Esophagus muscularis mucosa (tissue), 4 donors: Measurements from ENCODE around the gene IQCE. TPM values are rescaled to one million over a fixed set of nuclear protein-coding genes. Genes with fewer than 3 reads are reported as not detected.

Experiments used
- DNase-seq: peaks from one replicate; pipeline ENCODE4 v3.0.0-alpha.2; 2017; ENCODE audit errors: extremely low spot score
- H3K27ac ChIP-seq, 4 donors: fragments of 200-600 bp; sonication (generic); replicated peaks in 1 of 4; 1 replicate in 3 of 4; 2 replicates in 1 of 4; pipeline ENCODE4 v1.5.1; 2016 to 2019; ENCODE audit warnings: mild to moderate bottlenecking in 1 of 4
- H3K27me3 ChIP-seq, 4 donors: fragments of 200-600 bp; sonication (generic); one replicate each; pipeline versions ENCODE4 v1.5.1 to v1.6.0; 2016 to 2019
- H3K36me3 ChIP-seq, 4 donors: fragments of 200-600 bp; sonication (generic); one replicate each; pipeline ENCODE4 v1.5.1; 2016 to 2019
- H3K4me1 ChIP-seq, 4 donors: fragments of 200-600 bp; sonication (generic); one replicate each; pipeline ENCODE4 v1.5.1; 2016 to 2019
- H3K4me3 ChIP-seq, 4 donors: fragments of 200-600 bp; sonication (generic); 1 replicate in 2 of 4; 2 replicates in 2 of 4; pipeline ENCODE4 v1.5.1; 2016 to 2019; ENCODE audit warnings: mild to moderate bottlenecking in 4 of 4, moderate library complexity in 1 of 4
- H3K9me3 ChIP-seq, 4 donors: fragments of 200-600 bp; sonication (generic); 1 replicate in 3 of 4; 2 replicates in 1 of 4; pipeline ENCODE4 v1.5.1; 2016 to 2019
- EP300 ChIP-seq: sonication (generic); formaldehyde crosslinking; IDR thresholded peaks from one replicate; pipeline ENCODE4 v1.6.1; 2017; ENCODE audit warnings: antibody characterized with exemption
- POLR2A ChIP-seq: fragments of 450-650 bp; IDR thresholded peaks from one replicate; pipeline ENCODE4 v1.6.1; 2017; ENCODE audit warnings: antibody characterized with exemption, moderate library complexity, mild to moderate bottlenecking, low read depth
- POLR2AphosphoS5 ChIP-seq, 2 donors: sonication (generic); formaldehyde crosslinking; IDR thresholded peaks; one replicate each; pipeline ENCODE4 v1.6.1; 2017; ENCODE audit warnings: antibody characterized with exemption in 2 of 2
- WGBS: methylation state at CpG from one replicate; pipeline ENCODE4 v1.1.5; 2018; 5-methylcytosine and 5-hydroxymethylcytosine counted together
- intact Hi-C: fragments of 100-400 bp; cut with DNase I; formaldehyde crosslinking; loops from one replicate; pipeline ENCODE4 v1.15.1; 2023
- total RNA-seq, 4 donors: library from RNA; depleted of rRNA; stranded (reverse); fragments of >200 nt; gene quantifications; one replicate each; pipeline versions ENCODE4 v1.1.0 to v1.2.1, GENCODE V29; 2016
- TF ChIP-seq, protein P1 (sequence below), 3 experiments: fragments of 200-600 bp in 2 of 3; fragments of 450-650 bp in 1 of 3; sonication (generic) in 2 of 3; IDR thresholded peaks; one replicate each; pipeline ENCODE4 v1.5.1; 2017 to 2019; ENCODE audit warnings: antibody characterized with exemption in 3 of 3, mild to moderate bottlenecking in 2 of 3, moderate library complexity in 1 of 3

Gene IQCE
- total RNA-seq, 4 donors from 2014 or later = 13.0 to 22.4 (median 18.0) TPM

- WGBS = 89% methylated on average over 30 of the region's 35 CpGs
- DNase-seq = no peak
- Histone ChIP-seq H3K36me3 (peaks cover 28 to 79% (median 47%) of the 10 kb centered on the region in 4 donors), H3K9me3 (no peaks in the 10 kb centered on the region), H3K27me3 (no peaks in the 10 kb centered on the region), H3K4me1 (peaks cover 9 to 33% (median 19%) of the 10 kb centered on the region in 4 donors), H3K4me3 (no peak overlapping the region), H3K27ac (no peak overlapping the region)
- intact Hi-C loops = no loop called here
- TF ChIP-seq POLR2AphosphoS5 (IDR thresholded peaks at IDR 0.05) (no peak), EP300 (no peak), POLR2A (no peak)
- TF ChIP-seq, protein P1, sequence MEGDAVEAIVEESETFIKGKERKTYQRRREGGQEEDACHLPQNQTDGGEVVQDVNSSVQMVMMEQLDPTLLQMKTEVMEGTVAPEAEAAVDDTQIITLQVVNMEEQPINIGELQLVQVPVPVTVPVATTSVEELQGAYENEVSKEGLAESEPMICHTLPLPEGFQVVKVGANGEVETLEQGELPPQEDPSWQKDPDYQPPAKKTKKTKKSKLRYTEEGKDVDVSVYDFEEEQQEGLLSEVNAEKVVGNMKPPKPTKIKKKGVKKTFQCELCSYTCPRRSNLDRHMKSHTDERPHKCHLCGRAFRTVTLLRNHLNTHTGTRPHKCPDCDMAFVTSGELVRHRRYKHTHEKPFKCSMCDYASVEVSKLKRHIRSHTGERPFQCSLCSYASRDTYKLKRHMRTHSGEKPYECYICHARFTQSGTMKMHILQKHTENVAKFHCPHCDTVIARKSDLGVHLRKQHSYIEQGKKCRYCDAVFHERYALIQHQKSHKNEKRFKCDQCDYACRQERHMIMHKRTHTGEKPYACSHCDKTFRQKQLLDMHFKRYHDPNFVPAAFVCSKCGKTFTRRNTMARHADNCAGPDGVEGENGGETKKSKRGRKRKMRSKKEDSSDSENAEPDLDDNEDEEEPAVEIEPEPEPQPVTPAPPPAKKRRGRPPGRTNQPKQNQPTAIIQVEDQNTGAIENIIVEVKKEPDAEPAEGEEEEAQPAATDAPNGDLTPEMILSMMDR (IDR thresholded peaks at IDR 0.05) = no peak
These were observed 44.5 kb downstream of the IQCE start for GRCh38 chr7:2603044-2603965.

DNA sequence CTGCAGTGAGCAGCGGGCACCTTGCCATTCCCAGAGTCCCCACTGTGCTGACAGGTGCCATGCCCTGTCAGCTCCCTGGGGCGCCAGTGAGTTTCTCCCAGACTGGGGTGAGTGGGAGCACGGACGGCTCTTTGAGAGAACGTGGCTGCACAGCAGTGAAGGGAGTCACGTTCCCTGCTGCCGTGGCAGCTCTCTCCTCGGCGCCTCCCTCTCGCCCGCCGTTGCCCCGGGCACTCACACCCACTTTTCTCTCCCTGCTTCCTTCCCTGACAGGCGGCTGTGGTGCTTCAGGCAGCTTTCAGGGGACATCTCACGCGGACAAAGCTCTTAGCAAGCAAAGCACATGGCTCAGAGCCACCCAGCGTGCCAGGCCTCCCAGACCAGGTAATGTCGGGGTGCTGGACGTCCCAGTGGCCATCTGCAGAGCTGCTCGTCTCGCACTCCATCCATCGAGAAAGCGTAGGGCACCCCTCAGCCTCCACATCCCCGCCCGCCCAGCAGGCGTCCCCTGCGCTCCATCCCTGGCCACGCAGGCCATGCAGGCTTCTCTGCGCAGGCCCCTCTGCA lies 45.9 kb downstream of the IQCE start:
- WGBS = 94% methylated on average over 16 of the region's 29 CpGs
- DNase-seq = no peak
- Histone ChIP-seq H3K27me3 (no peaks in the 10 kb centered on the region), H3K9me3 (no peaks in the 10 kb centered on the region), H3K4me1 (peaks cover 9 to 33% (median 20%) of the 10 kb centered on the region in 4 donors), H3K27ac (no peak overlapping the region), H3K4me3 (no peak overlapping the region), H3K36me3 (peaks cover 20 to 65% (median 34%) of the 10 kb centered on the region in 4 donors)
- intact Hi-C loops = no loop called here
- TF ChIP-seq, protein P1 (IDR thresholded peaks at IDR 0.05) = no peak
- TF ChIP-seq EP300 (no peak), POLR2A (no peak), POLR2AphosphoS5 (IDR thresholded peaks at IDR 0.05) (no peak)

DNA sequence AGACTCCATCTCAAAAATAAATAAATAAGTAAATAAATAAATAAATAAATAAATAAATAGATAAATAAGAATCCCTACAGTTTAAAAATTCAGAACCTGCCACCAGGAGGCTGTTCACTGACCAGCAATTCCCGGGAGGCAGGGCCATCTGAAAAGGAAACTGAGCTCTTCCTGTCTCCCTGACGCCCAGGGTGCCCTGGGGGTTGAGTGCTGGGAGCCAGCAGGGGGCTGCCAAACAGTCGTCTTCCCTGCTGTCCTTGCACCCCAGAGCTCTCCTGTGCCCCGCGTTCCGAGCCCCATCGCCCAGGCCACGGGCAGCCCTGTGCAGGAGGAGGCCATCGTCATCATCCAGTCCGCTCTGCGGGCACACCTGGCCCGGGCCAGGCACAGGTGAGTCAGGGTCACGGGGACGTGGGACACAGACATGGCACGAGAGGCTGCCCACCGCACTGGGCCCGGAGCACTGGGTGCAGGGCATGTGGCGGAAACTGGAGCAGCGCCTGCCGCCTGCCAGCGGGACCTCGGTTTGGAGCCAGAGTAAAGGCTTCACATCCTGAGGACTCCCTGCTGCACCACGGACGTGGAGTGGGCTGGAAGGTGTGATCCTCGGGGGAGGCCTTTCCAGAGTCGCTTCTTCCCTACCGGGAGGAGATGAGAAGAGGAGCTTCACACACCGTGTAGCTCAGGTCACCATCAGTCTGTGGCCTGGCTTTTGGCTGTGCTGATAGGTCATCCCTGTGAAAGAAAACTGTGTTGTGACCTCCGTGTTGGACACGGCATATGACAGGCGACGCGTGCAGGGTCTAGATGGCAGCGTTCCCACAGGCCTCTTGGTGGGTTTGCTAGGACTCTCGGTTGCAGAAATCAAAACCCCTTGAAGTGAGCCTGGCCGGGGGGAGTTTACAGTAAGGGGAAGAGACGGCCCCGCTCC lies 47.1 kb downstream of the IQCE start:
- no peaks in the 10 kb centered on the region for H3K9me3 ChIP-seq
- no peaks in the 10 kb centered on the region for H3K27me3 ChIP-seq
- no peak overlapping the region for H3K27ac ChIP-seq
- H3K4me1 ChIP-seq = peaks cover 9 to 33% (median 20%) of the 10 kb centered on the region in 4 donors
- TF ChIP-seq POLR2AphosphoS5 (IDR thresholded peaks at IDR 0.05) (no peak), POLR2A (no peak), EP300 (no peak)
- TF ChIP-seq, protein P1 (IDR thresholded peaks at IDR 0.05) = no peak
- H3K36me3 ChIP-seq = peaks cover 14 to 65% (median 27%) of the 10 kb centered on the region in 4 donors
- no peak for DNase-seq
- no peak overlapping the region for H3K4me3 ChIP-seq
- intact Hi-C loops = no loop called here
- 85% methylated on average over 18 of the region's 38 CpGs for WGBS

DNA sequence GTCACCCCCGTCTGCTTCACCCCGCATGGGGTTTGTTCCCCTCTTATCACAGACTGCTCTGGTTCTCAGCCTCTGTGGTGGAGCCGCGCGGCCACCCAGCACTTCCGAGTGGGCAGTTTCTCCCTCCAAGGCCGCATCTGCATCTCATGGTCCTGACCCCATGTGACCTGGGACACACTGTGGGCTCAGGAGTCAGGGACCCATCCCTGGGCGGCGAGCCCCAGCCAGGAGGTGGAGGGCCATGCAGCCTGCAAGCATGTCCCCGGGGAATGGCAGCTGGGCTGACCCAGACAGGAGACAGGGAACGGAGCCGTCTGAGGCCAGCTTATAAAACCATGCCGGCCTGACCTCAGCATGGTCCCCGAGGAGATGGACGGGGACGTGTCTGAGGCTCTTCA lies 47.8 kb downstream of the IQCE start:
- Histone ChIP-seq H3K4me3 (no peak overlapping the region), H3K4me1 (peaks cover 9 to 33% (median 20%) of the 10 kb centered on the region in 4 donors), H3K36me3 (peaks cover 7 to 63% (median 22%) of the 10 kb centered on the region in 4 donors)

More for the DNA sequence above, 47.8 kb downstream of the IQCE start:
- H3K27ac ChIP-seq = peak overlapping the region; percentile 7 to 68 (median 60)
- H3K9me3 ChIP-seq = no peaks in the 10 kb centered on the region
- TF ChIP-seq, protein P1 (IDR thresholded peaks at IDR 0.05) = no peak
- TF ChIP-seq POLR2AphosphoS5 (IDR thresholded peaks at IDR 0.05) (no peak), POLR2A (no peak), EP300 (no peak)
- intact Hi-C loops = no loop called here
- WGBS = 72% methylated on average over 7 of the region's 16 CpGs
- no peak for DNase-seq
- no peaks in the 10 kb centered on the region for H3K27me3 ChIP-seq
